Ovary (tissue), 9 donors: ENCODE data around the gene CRAT. TPM values are rescaled to one million over a fixed set of nuclear protein-coding genes. Genes with fewer than 3 reads are reported as not detected.
A peak's percentile ranks its signal among the peaks of the same experiment; 100 is the strongest.

ENCODE experiments used
- DNase-seq, 5 donors: peaks; one replicate each; pipeline ENCODE4 v3.0.0-alpha.2; 2019 to 2020
- H3K27ac ChIP-seq, 2 donors: fragments of 200-600 bp; one replicate each; pipeline versions ENCODE4 v1.5.1 to v1.8.0; 2019 to 2022
- H3K27me3 ChIP-seq: fragments of 200-600 bp; one replicate; pipeline ENCODE4 v1.8.0; 2022
- H3K36me3 ChIP-seq: fragments of 200-600 bp; sonication (generic); one replicate; pipeline ENCODE4 v1.5.1; 2019
- H3K4me1 ChIP-seq: one replicate; pipeline ENCODE4 v1.8.1; 2013; ENCODE audit warnings: mild to moderate bottlenecking, moderate library complexity; ENCODE audit not compliant: insufficient read depth
- H3K4me3 ChIP-seq: fragments of 200-600 bp; sonication (generic); one replicate; pipeline ENCODE4 v1.5.1; 2017
- H3K9me3 ChIP-seq, 2 donors: fragments of 200-600 bp in 1 of 2; sonication (generic) in 1 of 2; one replicate each; pipeline versions ENCODE4 v1.5.1 to v1.8.1; 2013 to 2019; ENCODE audit warnings: mild to moderate bottlenecking in 1 of 2, moderate library complexity in 1 of 2
- CTCF ChIP-seq, 3 donors: fragments of 450-650 bp in 2 of 3; fragments of 200-600 bp in 1 of 3; IDR thresholded peaks; one replicate each; pipeline versions ENCODE4 v1.5.1 to v1.8.0; 2016 to 2022; ENCODE audit warnings: antibody characterized with exemption in 3 of 3, mild to moderate bottlenecking in 1 of 3
- EP300 ChIP-seq: sonication (generic); formaldehyde crosslinking; IDR thresholded peaks from one replicate; pipeline ENCODE4 v1.6.1; 2017; ENCODE audit warnings: antibody characterized with exemption
- POLR2A ChIP-seq: fragments of 450-650 bp; IDR thresholded peaks from one replicate; pipeline ENCODE4 v1.6.1; 2017; ENCODE audit warnings: antibody characterized with exemption, mild to moderate bottlenecking, moderate library complexity
- WGBS, 3 donors: extraction: QIAGEN DNeasy Blood & Tissue Kit in 1 of 3; methylation state at CpG; one replicate each; pipeline versions ENCODE4 v1.1.5 to v1.1.7; 2013 to 2017; 5-methylcytosine and 5-hydroxymethylcytosine counted together
- intact Hi-C, 4 donors: fragments of 100-400 bp; cut with DNase I; formaldehyde crosslinking; loops; one replicate each; pipeline versions ENCODE4 v1.11.0 to v1.15.1; 2022 to 2023
- polyA plus RNA-seq, 2 donors: library from polyadenylated mRNA; stranded (reverse); fragments of 200-250 nt in 1 of 2; fragments of 350-450 nt in 1 of 2; fragmentation: Illumina TruSeq in 1 of 2; extraction: RNeasy Lipid Tissue Mini Kit (QIAGEN cat#74804) in 1 of 2; gene quantifications; one replicate each; pipeline ENCODE4 v1.2.3, GENCODE V29; 2013 to 2014
- total RNA-seq, 7 donors: library from RNA; depleted of rRNA in 2 of 7; stranded (reverse); fragments of >200 nt in 2 of 7; fragmentation: NEBNext Ultra II Directional in 3 of 7; extraction: Animal tissue kit (Norgen Biotek cat#: 25700) in 3 of 7; gene quantifications; one replicate each; pipeline versions ENCODE4 v1.1.0 to v1.2.4, GENCODE V29; 2016 to 2023
- donor health status: DM: no; HTN: no; CAD: no; lungs with moderate emphysema.
- donor health status: DM: no; HTN: no; CAD: no.
- donor health status: Bipolar disorder and iron deficiency.
- donor health status: DM: yes; HTN: yes; CAD: no.
- donor health status: DM: no; HTN: no; CAD: no.
- donor health status: DM: yes; HTN: yes; CAD: no.

The CRAT gene
- total and polyA plus RNA-seq, 9 donors = 23.0 to 42.7 (median 37.1) TPM

GRCh38 chr9:129109952-129110739 is 447 bp downstream of the CRAT start:
- 3 to 7% (median 3%) methylated on average over 39 to 64 of the region's 64 CpGs for WGBS, 3 donors
- no peaks in the 10 kb centered on the region for H3K36me3 ChIP-seq

GRCh38 chr9:129109537-129109903 is 1.1 kb downstream of the CRAT start:
- peak in 1 of 5 donors; percentile 56 for DNase-seq
- peaks cover 5% of the 10 kb centered on the region for H3K4me1 ChIP-seq
- no peaks in the 10 kb centered on the region for H3K9me3 ChIP-seq

More at GRCh38 chr9:129109952-129110739, 447 bp downstream of the CRAT start:
- intact Hi-C loops = no loop called here
- Histone ChIP-seq H3K27me3 (no peaks in the 10 kb centered on the region), H3K4me3 (peak overlapping the region; percentile 78), H3K9me3 (no peaks in the 10 kb centered on the region), H3K27ac (peak overlapping the region; percentile 23 to 90), H3K4me1 (peaks cover 5% of the 10 kb centered on the region)
- peak in 1 of 3 donors; percentile 14 for TF ChIP-seq CTCF (IDR thresholded peaks at IDR 0.05)
- TF ChIP-seq EP300 = no peak
- TF ChIP-seq POLR2A = no peak
- peak in 4 of 5 donors; percentile 45 to 69 (median 52) for DNase-seq

DNA sequence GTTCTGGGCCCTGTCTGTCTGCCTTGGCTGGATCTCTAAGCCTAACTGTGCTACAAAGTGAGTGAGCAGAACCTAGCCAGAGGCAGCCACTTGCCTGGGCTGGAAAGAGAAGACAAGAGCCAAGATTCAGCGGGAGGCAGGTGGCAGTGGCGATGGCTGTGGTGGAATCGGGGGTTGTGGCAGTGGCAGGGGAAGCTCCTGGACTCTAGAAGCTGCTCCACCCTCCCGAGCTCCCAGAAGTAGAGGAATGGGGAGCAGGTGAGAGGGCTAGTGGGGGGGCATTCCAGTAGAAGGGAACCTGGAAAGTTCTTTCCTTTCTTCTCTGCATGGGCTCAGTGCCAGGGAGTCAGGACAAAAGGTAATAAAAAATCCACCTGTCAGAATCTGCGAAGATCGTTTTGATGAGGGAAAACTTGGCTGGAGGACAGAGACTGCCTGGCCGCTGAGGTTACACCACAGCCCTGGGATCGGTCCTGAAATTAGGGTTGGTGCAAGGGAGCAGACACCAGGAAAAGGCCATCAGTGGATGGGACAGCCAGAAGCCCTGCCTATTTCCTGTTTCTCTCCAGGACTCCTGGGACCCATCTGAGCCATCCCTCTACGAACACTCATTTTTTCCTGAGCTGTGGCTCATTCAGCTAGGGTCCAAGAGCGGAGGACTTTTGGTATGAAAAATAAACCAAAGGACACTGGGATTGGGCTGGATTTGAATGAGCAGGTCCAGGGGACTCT is 1.6 kb downstream of the CRAT start:
- TF ChIP-seq EP300 (no peak), CTCF (IDR thresholded peaks at IDR 0.05) (no peak), POLR2A (no peak)
- H3K27me3 ChIP-seq = no peaks in the 10 kb centered on the region
- H3K4me3 ChIP-seq = peak overlapping the region; percentile 78
- no peak for DNase-seq
- no peaks in the 10 kb centered on the region for H3K9me3 ChIP-seq
- no peak overlapping the region for H3K27ac ChIP-seq
- intact Hi-C loops = no loop called here
- H3K36me3 ChIP-seq = no peaks in the 10 kb centered on the region
- H3K4me1 ChIP-seq = peaks cover 5% of the 10 kb centered on the region
- WGBS, 3 donors = 78 to 85% (median 84%) methylated on average over 10 of the region's 10 CpGs

More at GRCh38 chr9:129109537-129109903, 1.1 kb downstream of the CRAT start:
- peak overlapping the region in 1 of 2 donors; percentile 23 for H3K27ac ChIP-seq
- H3K36me3 ChIP-seq = no peaks in the 10 kb centered on the region
- no peaks in the 10 kb centered on the region for H3K27me3 ChIP-seq
- peak overlapping the region; percentile 78 for H3K4me3 ChIP-seq
- TF ChIP-seq EP300 = no peak
- intact Hi-C loops = no loop called here
- WGBS, 3 donors = 75 to 92% (median 85%) methylated on average over 7 of the region's 7 CpGs

DNA sequence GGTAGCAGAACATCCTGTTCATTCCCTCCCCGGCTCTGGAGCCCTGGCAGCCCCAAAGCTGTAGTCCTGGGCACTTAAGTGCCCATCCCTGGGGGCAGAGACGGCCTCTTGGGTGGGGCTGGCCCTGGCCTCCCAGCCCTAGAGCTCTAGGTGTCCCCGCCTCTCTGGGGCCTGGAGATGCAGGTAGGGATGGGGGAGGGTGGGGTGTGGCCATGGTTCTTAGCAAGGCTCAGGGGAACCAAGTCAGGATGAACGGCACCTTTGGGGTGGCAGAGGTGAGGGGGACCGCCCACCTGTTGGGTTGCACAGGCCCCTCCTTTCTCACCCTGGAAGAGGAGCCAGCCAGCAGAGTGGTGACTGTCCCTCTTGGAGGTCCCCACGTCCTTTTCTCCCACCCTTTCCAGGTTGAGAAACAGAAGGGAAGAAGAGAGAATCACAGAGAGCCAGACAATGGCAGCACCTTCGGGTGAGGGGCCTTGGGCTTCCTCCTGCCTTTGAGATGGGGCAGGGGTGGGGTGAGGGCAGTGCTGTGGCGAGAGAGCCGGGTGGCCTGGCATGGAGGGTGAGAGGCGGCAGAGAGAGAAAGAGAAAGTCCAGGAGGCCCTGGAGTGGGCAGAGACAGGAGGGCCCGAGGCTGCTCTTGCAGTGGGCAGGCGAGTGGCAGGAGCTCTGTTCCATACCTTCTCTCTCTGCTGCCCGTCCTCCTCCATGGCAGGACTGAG is 2.3 kb downstream of the CRAT start:
- peaks cover 5% of the 10 kb centered on the region for H3K4me1 ChIP-seq
- intact Hi-C loops = no loop called here
- no peak for TF ChIP-seq EP300
- no peak for TF ChIP-seq POLR2A
- no peak for TF ChIP-seq CTCF (IDR thresholded peaks at IDR 0.05)
- WGBS, 3 donors = 90 to 94% (median 91%) methylated on average over 13 of the region's 13 CpGs
- no peak overlapping the region for H3K27ac ChIP-seq
- no peaks in the 10 kb centered on the region for H3K36me3 ChIP-seq
- no peaks in the 10 kb centered on the region for H3K9me3 ChIP-seq
- no peaks in the 10 kb centered on the region for H3K27me3 ChIP-seq
- DNase-seq = no peak
- no peak overlapping the region for H3K4me3 ChIP-seq
